SJCRH30 (cell line): ENCODE measurements around the gene ACYP1. TPM values are rescaled to one million over a fixed set of nuclear protein-coding genes. Genes with fewer than 3 reads are reported as not detected.
A peak's percentile ranks its signal among the peaks of the same experiment; 100 is the strongest.

Source experiments
- DNase-seq, 2 experiments: peaks; one replicate each; pipeline ENCODE4 v3.0.0-alpha.2; 2015 to 2020
- H3K27ac ChIP-seq: fragments of 250-450 bp; sonication (Bioruptor Pico); 2 replicates; pipeline ENCODE4 v1.5.1; 2020; ENCODE audit warnings: mild to moderate bottlenecking, moderate library complexity
- H3K27me3 ChIP-seq: fragments of 250-450 bp; sonication (Bioruptor Pico); 2 replicates; pipeline ENCODE4 v1.5.1; 2020; ENCODE audit warnings: mild to moderate bottlenecking, moderate library complexity
- H3K36me3 ChIP-seq: fragments of 250-450 bp; sonication (Bioruptor Pico); 2 replicates; pipeline ENCODE4 v1.5.1; 2020; ENCODE audit warnings: mild to moderate bottlenecking, moderate library complexity
- H3K4me1 ChIP-seq: fragments of 250-450 bp; sonication (Bioruptor Pico); 2 replicates; pipeline ENCODE4 v1.5.1; 2020; ENCODE audit warnings: mild to moderate bottlenecking, moderate library complexity
- H3K4me3 ChIP-seq: fragments of 250-450 bp; sonication (Bioruptor Pico); 2 replicates; pipeline ENCODE4 v1.5.1; 2020; ENCODE audit warnings: mild to moderate bottlenecking, moderate library complexity
- H3K9me3 ChIP-seq: fragments of 250-450 bp; sonication (Bioruptor Pico); replicated peaks from 2 replicates; pipeline ENCODE4 v1.5.1; 2020; ENCODE audit warnings: mild to moderate bottlenecking, moderate library complexity
- total RNA-seq: library from RNA; depleted of rRNA; stranded (reverse); fragments of >200 nt; shearing (Covaris generic); gene quantifications from 2 replicates; pipeline ENCODE4 v1.2.3, GENCODE V29; 2014

ACYP1 gene
- total RNA-seq, 1 experiment from 2014 or later = 43.1 TPM

DNA sequence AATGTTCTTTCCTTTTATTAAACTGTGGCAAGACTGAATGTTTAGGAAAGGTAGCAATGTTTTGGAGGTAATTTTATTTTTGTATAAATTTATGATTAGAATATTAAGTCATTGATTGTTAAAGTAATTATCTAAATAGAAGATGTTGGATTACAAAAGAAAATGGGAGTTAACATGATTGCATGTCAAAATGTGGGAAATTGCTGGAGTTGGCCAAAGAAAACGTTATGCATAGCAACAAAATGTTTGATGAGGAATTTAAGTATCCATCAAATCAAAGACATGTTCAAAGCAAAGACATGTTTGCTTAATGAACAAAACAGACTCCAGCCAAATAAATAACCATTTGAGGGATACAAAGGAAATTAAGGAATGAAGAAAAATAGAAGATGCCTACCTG is 9.4 kb downstream of the ACYP1 start:
- Histone ChIP-seq H3K27ac (no peak overlapping the region), H3K27me3 (no peaks in the 10 kb centered on the region), H3K4me1 (no peaks in the 10 kb centered on the region), H3K9me3 (no peaks in the 10 kb centered on the region; the same call in 1 of the 2 replicates), H3K4me3 (no peak overlapping the region), H3K36me3 (peaks cover 27% of the 10 kb centered on the region)
- DNase-seq = no peak

DNA sequence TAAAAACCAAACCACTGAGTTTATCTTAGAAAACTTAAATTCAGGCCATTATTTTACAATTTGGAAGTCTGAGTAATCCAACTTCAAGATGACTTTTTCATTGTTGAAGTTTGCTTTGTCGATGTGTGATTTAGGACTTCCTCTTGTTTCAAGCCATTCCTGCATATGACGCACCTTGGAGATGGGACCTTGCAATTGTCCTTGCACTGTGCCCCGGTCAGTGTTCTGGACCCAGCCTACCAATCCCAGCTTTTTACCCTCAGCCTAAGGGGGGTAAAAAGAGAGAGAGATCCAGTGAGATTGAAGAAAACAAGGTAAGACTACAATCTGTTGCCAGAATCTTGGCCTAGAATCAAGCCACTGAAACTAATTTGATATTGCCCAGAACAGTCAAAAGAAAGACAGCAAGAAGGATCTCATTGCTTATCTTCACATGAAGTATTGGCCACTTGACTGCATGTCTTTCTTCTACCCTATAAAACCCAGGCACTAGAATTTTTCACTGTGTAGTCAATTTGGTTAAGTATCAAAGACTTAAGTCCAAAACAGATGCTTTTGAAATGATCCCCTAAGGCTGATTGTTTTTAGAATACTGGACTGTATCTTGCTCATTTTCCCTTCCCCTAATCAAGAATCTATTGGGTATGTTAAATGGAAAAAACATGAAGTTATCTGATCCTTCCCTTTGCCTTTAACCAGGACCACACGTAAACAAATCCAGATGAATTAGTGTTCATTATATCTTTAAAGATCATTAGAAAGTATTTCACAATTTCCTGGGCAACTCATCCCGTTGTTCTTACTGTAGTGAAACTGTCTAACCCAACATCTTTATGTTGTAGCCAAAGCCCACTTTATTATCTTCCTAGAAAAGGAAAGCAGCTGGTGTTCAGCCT is 10.2 kb downstream of the ACYP1 start:
- Histone ChIP-seq H3K4me3 (no peak overlapping the region), H3K4me1 (no peaks in the 10 kb centered on the region), H3K9me3 (no peaks in the 10 kb centered on the region; the same call in 1 of the 2 replicates), H3K27me3 (no peaks in the 10 kb centered on the region), H3K36me3 (peaks cover 27% of the 10 kb centered on the region), H3K27ac (no peak overlapping the region)
- no peak for DNase-seq

DNA sequence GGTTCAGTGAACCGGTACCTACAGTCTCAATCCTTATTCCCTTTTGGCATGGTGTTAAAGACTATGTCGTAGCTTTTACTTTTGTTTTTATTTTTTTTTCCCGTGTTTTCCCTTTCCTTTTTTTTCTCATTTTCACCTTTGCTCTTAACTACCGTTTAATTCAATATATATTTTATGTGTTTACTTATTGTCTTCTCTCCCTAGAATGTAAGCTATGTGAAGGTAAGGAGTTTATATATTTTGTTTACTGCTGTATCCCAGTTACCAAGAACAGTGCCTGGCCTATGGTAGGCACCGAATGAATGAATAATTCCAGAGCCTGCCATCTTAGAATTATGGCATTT is 12.3 kb downstream of the ACYP1 start:
- H3K9me3 ChIP-seq = no peaks in the 10 kb centered on the region; the same call in 1 of the 2 replicates
- DNase-seq = no peak
- no peaks in the 10 kb centered on the region for H3K4me1 ChIP-seq
- peaks cover 27% of the 10 kb centered on the region for H3K36me3 ChIP-seq
- H3K27ac ChIP-seq = peak overlapping the region; percentile 59
- H3K4me3 ChIP-seq = peak overlapping the region; percentile 53
- H3K27me3 ChIP-seq = no peaks in the 10 kb centered on the region

DNA sequence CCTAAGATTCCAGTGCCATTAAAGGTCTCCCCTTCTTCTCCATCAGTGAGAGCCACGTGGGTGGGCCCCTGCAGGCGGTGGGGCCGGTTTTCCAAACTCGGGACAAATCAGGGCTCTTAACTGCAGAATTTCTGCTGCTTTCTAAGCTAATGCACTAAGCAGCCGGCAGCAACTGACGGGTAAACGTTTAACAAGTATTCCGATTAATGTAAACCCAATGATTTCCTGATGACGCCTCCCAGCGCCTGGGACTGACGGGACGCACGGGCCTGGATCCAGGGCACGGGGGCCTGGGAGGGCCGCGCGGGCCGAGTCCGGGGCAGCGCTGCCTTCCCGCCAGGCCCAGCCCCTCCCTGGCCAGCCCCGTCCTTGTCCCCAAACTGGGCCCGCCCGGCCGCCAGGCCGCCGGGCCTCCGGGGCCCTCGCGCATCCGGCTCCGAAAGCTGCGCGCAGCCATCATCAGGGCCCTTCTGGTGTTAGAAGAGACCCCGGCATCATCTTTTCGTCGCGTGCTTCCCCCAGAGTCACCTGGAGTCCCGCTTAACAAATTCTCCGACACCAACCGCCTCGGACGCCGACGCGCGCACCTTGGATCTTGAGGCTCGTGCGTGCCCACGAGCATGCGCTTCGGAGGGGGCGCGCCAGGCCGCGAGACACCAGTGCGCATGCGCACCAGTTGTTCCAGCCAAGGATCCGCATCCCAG is 12.8 kb downstream of the ACYP1 start, which contains the start of gene MLH3:
TSS of gene MLH3 (minus strand) at position 616 of the 704 bp plus-strand sequence. CDS start 1,812 bp downstream, outside the sequence.
- Histone ChIP-seq H3K27me3 (no peaks in the 10 kb centered on the region), H3K36me3 (peaks cover 25% of the 10 kb centered on the region), H3K4me1 (no peaks in the 10 kb centered on the region), H3K27ac (peak within 1 kb of the TSS; percentile 59), H3K9me3 (no peaks in the 10 kb centered on the region), H3K4me3 (peak within 1 kb of the TSS; percentile 53)
- DNase-seq = peak; percentile 53 to 65

DNA sequence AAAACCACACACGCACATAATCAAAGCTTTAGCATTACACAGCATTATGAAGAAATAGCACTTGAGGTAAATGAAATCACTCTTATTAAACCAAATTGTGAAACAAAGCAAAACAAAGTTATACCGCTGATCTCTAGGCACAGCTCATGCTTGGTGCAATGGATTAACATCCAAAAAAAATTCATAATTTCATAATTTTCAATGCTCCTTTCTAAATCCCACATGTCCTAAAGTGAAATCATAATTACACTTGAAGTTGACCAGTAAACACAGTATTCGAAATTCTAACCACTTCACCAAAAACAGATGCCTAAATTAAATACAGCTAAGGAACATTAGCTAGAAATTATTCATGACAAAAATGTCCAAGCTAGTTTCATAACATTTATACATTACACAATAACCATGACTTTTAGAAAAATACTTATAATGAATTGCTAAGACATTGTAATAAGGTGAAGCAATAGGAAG is 14.1 kb downstream of the ACYP1 start:
- Histone ChIP-seq H3K4me1 (no peaks in the 10 kb centered on the region; the same call in 1 of the 2 replicates), H3K9me3 (no peaks in the 10 kb centered on the region), H3K4me3 (no peak overlapping the region), H3K36me3 (peaks cover 17% of the 10 kb centered on the region), H3K27me3 (no peaks in the 10 kb centered on the region), H3K27ac (no peak overlapping the region)
- DNase-seq = no peak

DNA sequence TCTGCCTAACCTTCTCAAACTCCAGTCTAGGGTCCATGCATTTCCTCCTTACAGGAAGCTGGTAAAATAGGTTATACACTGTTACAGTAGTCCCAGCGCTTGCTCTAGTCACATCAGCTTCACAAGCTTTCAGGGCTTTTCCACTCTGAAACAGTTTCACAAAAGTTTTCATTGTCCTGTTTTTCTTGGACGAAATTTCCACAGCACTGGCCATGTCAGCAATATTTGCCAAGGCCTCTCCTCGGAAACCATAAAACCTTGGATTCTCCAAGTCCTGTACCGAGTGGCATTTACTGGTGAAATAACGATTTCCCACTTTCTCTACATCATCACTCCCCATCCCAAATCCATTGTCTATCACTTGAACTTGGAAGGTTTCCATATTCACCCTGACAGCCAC is 14.7 kb downstream of the ACYP1 start:
- Histone ChIP-seq H3K27ac (no peak overlapping the region), H3K4me3 (no peak overlapping the region), H3K4me1 (peaks cover 1% of the 10 kb centered on the region), H3K9me3 (no peaks in the 10 kb centered on the region), H3K36me3 (peaks cover 12% of the 10 kb centered on the region), H3K27me3 (no peaks in the 10 kb centered on the region)
- no peak for DNase-seq

DNA sequence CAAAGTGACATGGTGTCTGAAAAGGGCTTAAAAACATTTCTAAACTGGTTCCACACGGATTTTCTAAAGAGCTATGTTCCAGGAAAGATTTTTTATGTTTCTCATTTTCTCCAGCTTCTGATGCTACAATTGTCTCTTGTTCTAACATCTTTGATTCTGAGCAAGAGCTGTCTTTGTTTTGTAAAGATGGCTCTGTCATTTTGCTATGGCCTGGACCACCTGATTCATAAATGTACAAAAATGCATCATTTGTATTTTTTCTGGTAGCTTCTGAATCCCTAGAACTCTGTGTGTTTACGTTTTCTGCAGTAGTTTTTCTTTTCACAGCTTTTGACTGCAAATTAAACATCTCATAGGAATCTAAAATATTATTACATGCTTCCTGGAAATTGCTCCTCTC is 15.7 kb downstream of the ACYP1 start:
- H3K4me1 ChIP-seq = peaks cover 12% of the 10 kb centered on the region
- DNase-seq = no peak
- H3K36me3 ChIP-seq = peaks cover 10% of the 10 kb centered on the region
- no peak overlapping the region for H3K27ac ChIP-seq
- H3K27me3 ChIP-seq = no peaks in the 10 kb centered on the region
- H3K9me3 ChIP-seq = no peaks in the 10 kb centered on the region
- no peak overlapping the region for H3K4me3 ChIP-seq

DNA sequence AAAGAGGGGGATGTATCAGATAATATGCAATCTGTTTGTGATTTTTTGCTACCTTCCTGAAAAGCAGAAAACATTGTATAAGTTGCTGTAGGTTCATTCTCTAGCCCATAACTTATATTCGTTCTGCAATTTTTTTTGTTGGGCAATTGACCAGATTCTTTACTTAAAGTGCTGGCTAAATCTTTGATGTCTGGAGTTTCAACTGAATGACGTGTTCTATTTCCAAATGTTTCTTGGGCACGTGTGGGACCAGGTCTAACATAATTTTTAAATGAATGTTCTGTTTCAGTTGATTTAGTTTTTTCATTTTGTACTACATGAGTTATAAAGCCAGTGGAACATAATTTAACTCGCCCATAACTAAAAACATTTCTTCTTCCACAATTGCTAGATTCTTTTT is 16.3 kb downstream of the ACYP1 start:
- Histone ChIP-seq H3K4me3 (no peak overlapping the region), H3K36me3 (peaks cover 6% of the 10 kb centered on the region), H3K4me1 (peaks cover 18% of the 10 kb centered on the region), H3K9me3 (no peaks in the 10 kb centered on the region), H3K27ac (no peak overlapping the region), H3K27me3 (no peaks in the 10 kb centered on the region)
- no peak for DNase-seq

DNA sequence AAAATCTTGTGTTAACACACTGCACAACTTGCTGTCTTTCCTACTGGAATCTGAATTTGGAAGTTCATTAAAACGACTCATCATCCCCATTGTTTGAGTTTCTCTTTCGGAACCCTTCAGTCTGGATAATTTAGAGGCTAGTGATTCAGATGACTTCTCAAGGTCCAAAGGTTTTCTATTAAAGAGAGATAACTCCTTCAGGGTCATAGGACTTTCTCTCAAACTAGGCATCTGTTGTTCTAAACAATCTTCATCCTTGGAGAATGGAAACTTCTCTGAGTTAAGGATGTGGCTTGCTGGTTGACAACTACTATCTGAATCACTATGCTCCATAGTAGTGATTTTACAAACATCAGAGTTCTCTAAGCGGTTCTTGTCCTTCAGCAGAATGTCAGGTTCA is 16.9 kb downstream of the ACYP1 start:
- DNase-seq = no peak
- Histone ChIP-seq H3K4me3 (no peak overlapping the region), H3K4me1 (peaks cover 22% of the 10 kb centered on the region), H3K27ac (no peak overlapping the region), H3K9me3 (no peaks in the 10 kb centered on the region), H3K27me3 (no peaks in the 10 kb centered on the region), H3K36me3 (no peaks in the 10 kb centered on the region)

DNA sequence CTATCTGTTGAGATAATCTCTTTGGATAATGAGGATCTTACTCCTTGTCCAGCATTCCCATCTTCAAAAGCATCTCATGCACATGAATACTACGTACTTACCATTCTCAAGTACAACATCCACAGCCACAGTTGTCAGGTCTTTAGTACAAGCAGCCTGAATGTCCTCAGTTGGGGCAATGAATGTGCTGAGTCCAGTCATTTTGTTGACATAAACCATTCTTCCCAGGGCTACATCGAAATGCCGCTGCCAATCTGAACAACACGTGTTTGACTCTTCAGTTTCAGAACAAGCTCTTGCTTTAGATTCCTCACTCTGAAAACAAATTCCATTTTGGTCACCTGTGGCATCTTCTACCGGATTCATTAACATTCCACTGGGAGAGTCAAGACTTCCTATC is 17.5 kb downstream of the ACYP1 start:
- Histone ChIP-seq H3K27me3 (no peaks in the 10 kb centered on the region), H3K9me3 (no peaks in the 10 kb centered on the region), H3K36me3 (no peaks in the 10 kb centered on the region), H3K4me1 (peaks cover 28% of the 10 kb centered on the region), H3K4me3 (no peak overlapping the region), H3K27ac (no peak overlapping the region)
- DNase-seq = no peak

DNA sequence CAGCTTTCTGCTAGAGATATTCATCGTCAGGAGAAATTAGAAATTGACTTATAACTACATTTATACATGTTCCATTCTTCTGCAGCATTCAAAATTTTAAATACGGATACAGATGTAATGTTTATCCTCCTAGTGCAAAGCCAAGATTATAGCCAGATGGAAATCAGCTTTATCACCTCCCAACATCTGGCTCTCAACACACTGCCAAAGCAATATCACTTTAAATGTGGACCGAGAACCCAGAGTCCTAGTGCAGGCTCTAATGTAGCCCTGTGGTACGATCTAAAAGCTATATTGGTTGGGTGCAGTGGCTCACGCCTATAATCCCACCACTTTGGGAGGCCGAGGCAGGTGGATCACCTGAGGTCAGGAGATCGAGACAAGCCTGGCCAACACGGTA is 19.1 kb downstream of the ACYP1 start:
- H3K4me1 ChIP-seq = peaks cover 36% of the 10 kb centered on the region
- no peaks in the 10 kb centered on the region for H3K36me3 ChIP-seq
- no peak overlapping the region for H3K4me3 ChIP-seq
- no peaks in the 10 kb centered on the region for H3K27me3 ChIP-seq
- DNase-seq = peak in 1 of 2 experiments; percentile 6
- no peaks in the 10 kb centered on the region for H3K9me3 ChIP-seq
- no peak overlapping the region for H3K27ac ChIP-seq

DNA sequence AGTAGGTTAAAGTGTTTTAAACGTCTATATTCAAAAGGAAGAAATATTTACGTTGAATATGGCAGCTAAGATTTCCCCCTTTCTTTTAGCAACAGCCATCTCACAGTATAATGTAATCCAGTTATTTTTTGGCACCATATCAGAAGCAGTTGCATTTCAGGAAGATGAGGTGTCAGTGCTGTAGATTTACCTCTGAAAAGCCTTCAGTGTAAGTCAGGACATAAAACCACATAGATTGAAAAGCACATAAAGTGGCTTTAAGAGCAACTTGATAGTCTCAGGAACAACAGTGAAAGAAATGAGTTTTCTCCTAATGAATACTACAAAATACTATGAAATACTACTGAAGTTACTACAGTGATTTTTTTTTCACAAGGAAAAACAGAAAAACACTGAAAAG is 19.5 kb downstream of the ACYP1 start:
- H3K27ac ChIP-seq = peak overlapping the region; percentile 96
- no peak overlapping the region for H3K4me3 ChIP-seq

DNA sequence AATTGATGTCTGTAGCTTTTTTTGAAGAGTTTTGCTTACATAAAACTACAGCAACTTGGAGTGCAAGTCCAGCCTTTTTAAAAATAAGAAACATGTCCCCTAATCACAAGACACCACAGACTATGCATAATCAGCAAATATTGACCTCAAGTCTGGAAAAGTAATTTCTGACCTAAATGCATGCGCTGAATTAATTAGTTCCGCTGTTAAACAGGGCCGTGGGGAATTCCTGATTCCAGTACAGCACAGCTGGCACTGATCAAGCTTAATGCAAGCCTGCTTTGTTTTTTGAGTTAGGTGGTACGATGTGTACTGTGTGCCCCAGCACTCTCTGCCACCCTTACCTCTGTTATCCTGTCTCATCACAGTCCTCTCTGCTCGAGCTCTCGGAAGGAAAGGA is 21.8 kb downstream of the ACYP1 start:
- peak; percentile 86 to 92 for DNase-seq
- H3K4me3 ChIP-seq = no peak overlapping the region
- H3K27ac ChIP-seq = peak overlapping the region; percentile 96
- peaks cover 36% of the 10 kb centered on the region for H3K4me1 ChIP-seq
- no peaks in the 10 kb centered on the region; the same call in 1 of the 2 replicates for H3K36me3 ChIP-seq
- H3K27me3 ChIP-seq = no peaks in the 10 kb centered on the region
- H3K9me3 ChIP-seq = no peaks in the 10 kb centered on the region

More for the DNA sequence above, 19.5 kb downstream of the ACYP1 start:
- H3K4me1 ChIP-seq = peaks cover 36% of the 10 kb centered on the region
- no peaks in the 10 kb centered on the region for H3K9me3 ChIP-seq
- H3K27me3 ChIP-seq = no peaks in the 10 kb centered on the region
- peak in 1 of 2 experiments; percentile 54 for DNase-seq
- H3K36me3 ChIP-seq = no peaks in the 10 kb centered on the region; the same call in 1 of the 2 replicates

DNA sequence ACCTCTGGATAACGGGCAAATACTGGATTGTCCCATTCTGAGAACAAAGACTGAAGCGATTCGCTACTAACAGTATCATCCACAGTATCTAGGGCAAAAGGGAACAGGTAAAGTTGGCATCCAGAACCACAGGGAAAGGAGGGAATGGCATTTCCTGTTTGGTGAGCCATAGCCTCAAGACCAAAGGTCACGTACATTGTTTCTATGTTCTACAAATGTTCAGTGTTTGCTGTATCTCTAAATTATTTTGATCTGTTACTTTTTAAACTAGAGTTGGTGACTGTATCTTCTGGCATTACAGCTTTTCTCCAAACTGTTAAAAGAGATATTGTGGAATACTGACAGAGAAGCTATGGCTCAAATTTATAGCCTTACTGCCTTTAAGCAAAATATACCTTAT is 22.2 kb downstream of the ACYP1 start:
- H3K27ac ChIP-seq = peak overlapping the region; percentile 96
- no peaks in the 10 kb centered on the region for H3K9me3 ChIP-seq
- H3K36me3 ChIP-seq = no peaks in the 10 kb centered on the region; the same call in 1 of the 2 replicates
- DNase-seq = peak; percentile 15 to 45
- no peaks in the 10 kb centered on the region for H3K27me3 ChIP-seq
- H3K4me3 ChIP-seq = no peak overlapping the region
- H3K4me1 ChIP-seq = peaks cover 36% of the 10 kb centered on the region

DNA sequence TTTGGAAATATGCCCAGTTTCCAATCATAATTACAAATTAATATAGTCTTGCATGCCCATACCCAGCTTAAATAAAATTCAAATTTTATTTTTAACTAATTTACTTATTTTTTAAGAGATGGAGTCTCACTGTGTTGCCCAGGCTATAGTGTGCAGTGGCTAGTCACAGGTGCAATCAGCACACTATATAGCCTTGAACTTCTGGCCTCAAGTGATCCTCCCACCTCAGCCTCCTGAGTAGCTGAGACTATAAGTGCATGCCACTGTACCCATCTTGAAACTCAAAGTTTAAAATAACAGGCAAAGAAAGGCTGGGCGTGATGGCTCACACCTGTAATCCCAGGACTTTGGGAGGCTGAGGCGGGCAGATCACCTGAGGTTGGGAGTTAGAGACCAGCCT is 22.9 kb downstream of the ACYP1 start:
- DNase-seq = no peak

More for the DNA sequence above, 22.9 kb downstream of the ACYP1 start:
- Histone ChIP-seq H3K4me3 (no peak overlapping the region), H3K27me3 (no peaks in the 10 kb centered on the region), H3K27ac (peak overlapping the region; percentile 96), H3K36me3 (no peaks in the 10 kb centered on the region; the same call in 1 of the 2 replicates), H3K4me1 (peaks cover 36% of the 10 kb centered on the region), H3K9me3 (no peaks in the 10 kb centered on the region)
